ENCODE data around the gene TACC2.

DNA sequence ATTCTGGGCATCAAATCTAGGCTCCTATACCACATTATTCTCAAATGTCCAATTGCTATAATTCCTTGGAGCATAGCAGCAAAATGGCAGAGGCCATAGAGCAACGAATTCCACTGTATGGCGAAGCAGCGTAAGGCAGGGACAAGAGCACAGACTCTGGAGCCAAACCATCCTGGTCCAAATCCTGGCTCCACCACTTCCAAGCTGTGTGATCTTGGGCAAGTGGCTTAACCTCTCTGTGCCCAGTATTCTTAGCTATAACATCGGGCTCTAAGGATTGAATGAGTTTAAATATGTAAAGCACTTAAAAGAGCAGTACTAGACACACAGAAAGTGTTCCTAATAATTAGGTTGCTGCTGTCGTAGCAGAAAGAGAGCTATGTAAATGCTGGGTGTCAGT, 56.2 kb downstream of the TACC2 start:
- TF ChIP-seq, protein P1, sequence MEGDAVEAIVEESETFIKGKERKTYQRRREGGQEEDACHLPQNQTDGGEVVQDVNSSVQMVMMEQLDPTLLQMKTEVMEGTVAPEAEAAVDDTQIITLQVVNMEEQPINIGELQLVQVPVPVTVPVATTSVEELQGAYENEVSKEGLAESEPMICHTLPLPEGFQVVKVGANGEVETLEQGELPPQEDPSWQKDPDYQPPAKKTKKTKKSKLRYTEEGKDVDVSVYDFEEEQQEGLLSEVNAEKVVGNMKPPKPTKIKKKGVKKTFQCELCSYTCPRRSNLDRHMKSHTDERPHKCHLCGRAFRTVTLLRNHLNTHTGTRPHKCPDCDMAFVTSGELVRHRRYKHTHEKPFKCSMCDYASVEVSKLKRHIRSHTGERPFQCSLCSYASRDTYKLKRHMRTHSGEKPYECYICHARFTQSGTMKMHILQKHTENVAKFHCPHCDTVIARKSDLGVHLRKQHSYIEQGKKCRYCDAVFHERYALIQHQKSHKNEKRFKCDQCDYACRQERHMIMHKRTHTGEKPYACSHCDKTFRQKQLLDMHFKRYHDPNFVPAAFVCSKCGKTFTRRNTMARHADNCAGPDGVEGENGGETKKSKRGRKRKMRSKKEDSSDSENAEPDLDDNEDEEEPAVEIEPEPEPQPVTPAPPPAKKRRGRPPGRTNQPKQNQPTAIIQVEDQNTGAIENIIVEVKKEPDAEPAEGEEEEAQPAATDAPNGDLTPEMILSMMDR (IDR thresholded peaks at IDR 0.05; ENCODE audit: insufficient read depth, low read length, poor library complexity, severe bottlenecking) = no peak
- no peak for TF ChIP-seq EZH2phosphoT487 (conservative IDR thresholded peaks at IDR 0.05; ENCODE audit: low read length)
